Measurements from ENCODE around the gene SUMO3. TPM values are rescaled to one million over a fixed set of nuclear protein-coding genes. Genes with fewer than 3 reads are reported as not detected.

SUMO3 gene
- total RNA-seq, 1 experiment from 2014 or later, result 81.7 TPM

- TF ChIP-seq E2F4 (CRISPR knock-in tag; IDR thresholded peaks at IDR 0.05; ENCODE audit: borderline replicate concordance, low read depth) (no peak), NR1H2 (CRISPR knock-in tag; IDR thresholded peaks at IDR 0.05) (no peak), FOXK1 (CRISPR knock-in tag; IDR thresholded peaks at IDR 0.05) (no peak), ZBTB43 (CRISPR knock-in tag; IDR thresholded peaks at IDR 0.05) (no peak), ZNF317 (CRISPR knock-in tag; IDR thresholded peaks at IDR 0.05; ENCODE audit: borderline replicate concordance, low read depth) (no peak), MXD4 (CRISPR knock-in tag; IDR thresholded peaks at IDR 0.05; ENCODE audit: borderline replicate concordance) (no peak), PRRX2 (CRISPR knock-in tag; IDR thresholded peaks at IDR 0.05) (no peak), ZNF423 (CRISPR knock-in tag; IDR thresholded peaks at IDR 0.05) (no peak), ZNF671 (CRISPR knock-in tag; IDR thresholded peaks at IDR 0.05) (no peak)
Measured at GRCh38 chr21:44834951-44835646, 17.2 kb upstream of the SUMO3 start (continued).

GRCh38 chr21:44834231-44834950 lies 16.5 kb upstream of the SUMO3 start:
- POLR2A ChIA-PET, result no interaction called here
- Mint-ChIP-seq H3K4me1 (no peaks in the 10 kb centered on the region), H3K36me3 (no peaks in the 10 kb centered on the region), H3K9me3 (peaks cover 10% of the 10 kb centered on the region), H3K4me3 (no peak overlapping the region), H3K27ac (no peak overlapping the region), H3K27me3 (ENCODE audit: low read depth) (0 out of 2 replicates have a peak, but pooled peaks cover 1% of the 10 kb centered on the region)
- no peak for DNase-seq (ENCODE audit: low spot score)
- CTCF ChIA-PET, result no interaction called here
- no peak for ATAC-seq
- TF ChIP-seq TEAD1 (CRISPR knock-in tag; IDR thresholded peaks at IDR 0.05), result no peak
- no peak for TF ChIP-seq EMX1 (CRISPR knock-in tag; IDR thresholded peaks at IDR 0.05)
- TF ChIP-seq ERG (CRISPR knock-in tag; IDR thresholded peaks at IDR 0.05), result no peak
- TF ChIP-seq ATF2 (CRISPR knock-in tag; IDR thresholded peaks at IDR 0.05; ENCODE audit: borderline replicate concordance, low read depth), result no peak
- TF ChIP-seq ZNF416 (CRISPR knock-in tag; IDR thresholded peaks at IDR 0.05), result no peak
- no peak for TF ChIP-seq SMAD3 (CRISPR knock-in tag; IDR thresholded peaks at IDR 0.05; ENCODE audit: borderline replicate concordance)
- TF ChIP-seq CBFB (CRISPR knock-in tag; IDR thresholded peaks at IDR 0.05; ENCODE audit: low read depth), result no peak
- no peak for TF ChIP-seq ZBTB43 (CRISPR knock-in tag; IDR thresholded peaks at IDR 0.05)
- no peak for TF ChIP-seq NFYB (CRISPR knock-in tag; conservative IDR thresholded peaks at IDR 0.05; ENCODE audit: low read depth)
- no peak for TF ChIP-seq ZNF532 (CRISPR knock-in tag; IDR thresholded peaks at IDR 0.05; ENCODE audit: borderline replicate concordance)
- no peak for TF ChIP-seq ZMAT4 (CRISPR knock-in tag; IDR thresholded peaks at IDR 0.05)
- no peak for TF ChIP-seq AR (CRISPR knock-in tag; IDR thresholded peaks at IDR 0.05)
- no peak for TF ChIP-seq RORB (CRISPR knock-in tag; IDR thresholded peaks at IDR 0.05)
